Urinary bladder (tissue), 4 donors: ENCODE results near the gene FOXD4L4. TPM values are rescaled to one million over a fixed set of nuclear protein-coding genes. Genes with fewer than 3 reads are reported as not detected.
"Not testable (repeated sequence)": the region's sequence is repeated elsewhere in the genome, so short reads cannot be mapped to it uniquely, and the experiment has no call there.

ENCODE experiments used
- DNase-seq: peaks from one replicate; pipeline ENCODE4 v3.0.0-alpha.2; 2015; ENCODE audit errors: extremely low spot score
- H3K27ac ChIP-seq: one replicate; pipeline ENCODE4 v1.5.1; 2013; ENCODE audit warnings: low read depth, mild to moderate bottlenecking, moderate library complexity
- H3K36me3 ChIP-seq: one replicate; pipeline ENCODE4 v1.6.1; 2013; ENCODE audit warnings: mild to moderate bottlenecking, moderate library complexity; ENCODE audit not compliant: insufficient read depth
- H3K4me1 ChIP-seq: one replicate; pipeline ENCODE4 v1.6.1; 2013; ENCODE audit warnings: mild to moderate bottlenecking, moderate library complexity; ENCODE audit not compliant: insufficient read depth
- H3K4me3 ChIP-seq: one replicate; pipeline ENCODE4 v1.5.1; 2013; ENCODE audit warnings: low read depth, low read length
- WGBS: extraction: QIAGEN DNeasy Blood & Tissue Kit; methylation state at CpG from one replicate; pipeline ENCODE4 v1.1.7; 2013; 5-methylcytosine and 5-hydroxymethylcytosine counted together
- polyA plus RNA-seq: library from polyadenylated mRNA; stranded (reverse); fragments of 200-250 nt; gene quantifications from one replicate; pipeline ENCODE4 v1.2.3, GENCODE V29; 2013
- total RNA-seq: library from RNA; depleted of rRNA; stranded (reverse); fragments of >200 nt; gene quantifications from one replicate; pipeline ENCODE4 v1.2.3, GENCODE V29; 2014
- donor health status: healthy with polysubstance abuse.
- donor health status: healthy.

FOXD4L4 gene
- total RNA-seq (not detected), polyA plus RNA-seq (not detected)

DNA sequence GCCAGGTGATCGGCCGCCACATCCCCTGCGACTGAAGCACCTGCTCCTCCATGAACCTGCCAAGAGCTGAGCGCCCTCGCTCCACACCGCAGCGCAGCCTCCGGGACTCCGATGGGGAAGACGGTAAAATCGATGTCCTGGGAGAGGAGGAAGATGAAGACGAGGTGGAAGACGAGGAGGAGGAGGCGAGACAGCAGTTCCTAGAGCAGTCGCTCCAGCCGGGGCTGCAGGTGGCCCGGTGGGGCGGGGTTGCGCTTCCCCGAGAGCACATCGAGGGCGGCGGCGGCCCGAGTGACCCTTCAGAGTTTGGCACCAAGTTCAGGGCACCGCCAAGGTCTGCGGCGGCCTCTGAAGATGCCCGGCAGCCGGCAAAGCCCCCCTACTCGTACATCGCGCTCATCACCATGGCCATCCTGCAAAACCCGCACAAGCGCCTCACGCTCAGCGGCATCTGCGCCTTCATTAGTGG, at the start of gene FOXD4L4:
Gene FOXD4L4 (plus strand): TSS at position 51 of the 469 bp plus-strand sequence. CDS start 0 bp downstream, at position 51.
- H3K4me1 ChIP-seq, H3K36me3 ChIP-seq, DNase-seq, H3K27ac ChIP-seq, H3K4me3 ChIP-seq: not testable (repeated sequence)
- WGBS: 8% methylated on average over 20 of the region's 38 CpGs

GRCh38 chr9:65703550-65703949, 33.4 kb upstream of the FOXD4L4 start:
- H3K36me3 ChIP-seq, DNase-seq, H3K4me1 ChIP-seq, H3K4me3 ChIP-seq, H3K27ac ChIP-seq: not testable (repeated sequence)
- WGBS: 100% methylated on average over 1 of the region's 2 CpGs

DNA sequence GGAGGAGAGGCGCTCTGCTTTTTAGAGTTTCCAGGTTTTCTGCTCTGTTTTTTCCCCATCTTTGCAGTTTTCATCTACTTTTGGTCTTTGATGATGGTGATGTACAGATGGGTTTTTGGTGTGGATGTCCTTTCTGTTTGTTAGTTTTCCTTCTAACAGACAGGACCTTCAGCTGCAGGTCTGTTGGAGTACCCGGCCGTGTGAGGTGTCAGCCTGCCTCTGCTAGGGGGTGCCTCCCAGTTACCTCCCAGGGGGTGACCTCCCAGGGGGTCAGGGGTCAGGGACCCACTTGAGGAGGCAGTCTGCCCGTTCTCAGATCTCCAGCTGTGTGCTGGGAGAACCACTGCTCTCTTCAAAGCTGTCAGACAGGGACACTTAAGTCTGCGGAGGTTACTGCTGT, 22.5 kb upstream of the FOXD4L4 start:
- not testable (repeated sequence) for DNase-seq, H3K27ac ChIP-seq, H3K36me3 ChIP-seq, H3K4me3 ChIP-seq, H3K4me1 ChIP-seq
- 66% methylated on average over 3 of the region's 5 CpGs for WGBS

DNA sequence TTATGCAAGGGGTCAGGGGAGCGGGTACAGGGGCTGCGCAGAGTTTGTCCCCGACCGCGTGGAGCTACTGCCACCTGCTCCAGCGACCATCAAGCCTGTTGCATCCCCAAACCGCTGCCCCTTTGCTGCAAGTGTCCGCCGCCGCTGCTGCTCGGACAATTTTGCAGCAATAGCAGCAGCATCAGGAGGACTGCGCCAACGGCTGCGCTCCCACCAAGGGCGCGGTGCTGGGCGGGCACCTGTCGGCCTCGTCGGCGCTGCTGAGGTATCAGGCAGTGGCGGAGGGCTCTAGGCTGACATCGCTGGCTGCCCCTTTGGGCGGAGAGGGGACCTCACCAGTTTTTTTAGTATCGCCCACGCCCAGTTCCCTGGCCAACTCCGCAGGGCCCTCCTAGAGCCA, 1.2 kb downstream of the FOXD4L4 start:
- WGBS: 4% methylated on average over 5 of the region's 27 CpGs
- not testable (repeated sequence) for H3K4me1 ChIP-seq, DNase-seq, H3K36me3 ChIP-seq, H3K27ac ChIP-seq, H3K4me3 ChIP-seq

Other genes with a start within 250 kb of the FOXD4L4 start
- 79.6 TPM for gene ZNG1E, start 61.2 kb upstream of the FOXD4L4 start, total RNA-seq
- gene ZNG1E, start 61.2 kb upstream of the FOXD4L4 start, polyA plus RNA-seq: 24.4 TPM